Activated CD8-positive, alpha-beta memory T cell treated with anti-CD3 and anti-CD28 coated beads, Interleukin-2, amount 50 U/mL, for 1 hour (primary cell): ENCODE measurements around the gene MAIP1.

Experiments used
- DNase-seq: peaks from one replicate; pipeline ENCODE4 v3.0.0-alpha.2; 2020; ENCODE audit errors: extremely low read depth

MAIP1 gene

DNA sequence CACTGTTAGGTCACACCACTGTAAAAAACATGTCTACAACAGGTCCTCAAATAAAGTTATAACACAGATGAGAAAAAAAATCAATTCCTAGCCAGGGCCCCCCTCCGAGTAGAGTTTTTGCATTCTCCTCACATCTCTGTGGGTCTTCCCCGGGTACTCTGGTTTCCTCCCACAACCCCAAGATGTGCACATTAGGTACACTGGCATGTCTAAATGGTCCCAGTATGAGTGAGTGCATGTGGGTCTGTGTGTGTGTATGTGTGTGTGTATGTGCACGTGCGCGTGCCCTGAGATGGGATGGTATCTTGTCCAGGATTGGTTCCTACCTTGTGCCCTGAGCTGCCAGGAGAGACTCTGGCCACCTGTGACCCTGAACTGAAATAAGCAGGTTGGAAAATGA is 5.0 kb upstream of the MAIP1 start:
- no peak for DNase-seq

DNA sequence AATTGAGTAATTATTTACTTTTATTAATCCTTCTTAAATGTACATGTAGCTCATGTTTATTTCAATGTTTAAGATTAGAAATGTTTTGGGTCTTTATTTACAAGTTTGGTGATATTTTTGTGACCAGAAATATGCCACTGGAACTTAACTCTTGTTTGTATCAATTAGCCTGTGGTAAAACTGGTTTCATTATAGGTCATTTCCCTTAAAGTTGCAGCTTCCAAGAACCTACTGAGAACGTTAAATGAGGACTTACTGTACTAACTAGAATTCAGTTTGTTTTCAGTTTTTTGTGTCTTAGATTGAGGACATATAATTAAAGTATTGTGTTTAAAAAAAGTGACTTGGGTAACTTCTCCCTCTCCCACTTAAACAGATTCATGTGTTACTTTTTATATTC is 4.4 kb upstream of the MAIP1 start:
- no peak for DNase-seq

DNA sequence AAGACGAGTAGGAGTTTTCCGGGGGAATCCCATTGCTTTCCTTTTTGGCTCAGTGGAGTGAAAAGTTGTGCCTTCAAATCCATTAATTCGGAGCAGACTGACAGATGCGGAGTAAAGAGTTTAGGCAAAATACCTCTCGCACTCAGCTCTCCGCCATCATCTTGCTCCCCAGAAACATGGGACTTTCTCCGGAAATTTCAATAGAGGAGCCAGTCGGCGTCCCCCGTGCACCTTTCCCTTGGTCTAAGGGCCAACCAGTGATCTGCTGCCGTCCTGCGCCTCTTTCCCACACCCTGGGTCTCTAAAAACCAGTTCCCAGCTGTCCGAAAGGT is 409 bp upstream of the MAIP1 start:
- DNase-seq: no peak

DNA sequence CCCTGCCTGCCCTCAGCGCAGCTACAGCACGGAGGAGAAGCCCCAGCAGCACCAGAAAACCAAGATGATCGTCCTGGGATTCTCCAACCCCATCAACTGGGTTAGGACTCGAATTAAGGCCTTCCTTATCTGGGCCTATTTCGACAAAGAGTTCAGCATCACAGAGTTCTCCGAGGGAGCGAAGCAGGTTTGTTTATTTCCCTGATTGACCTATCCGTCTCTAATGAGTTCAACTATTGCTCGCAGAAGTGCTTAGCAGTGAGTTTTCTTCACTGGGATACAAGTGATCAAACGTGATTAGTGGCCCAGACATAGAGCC is 639 bp downstream of the MAIP1 start:
- DNase-seq: no peak

DNA sequence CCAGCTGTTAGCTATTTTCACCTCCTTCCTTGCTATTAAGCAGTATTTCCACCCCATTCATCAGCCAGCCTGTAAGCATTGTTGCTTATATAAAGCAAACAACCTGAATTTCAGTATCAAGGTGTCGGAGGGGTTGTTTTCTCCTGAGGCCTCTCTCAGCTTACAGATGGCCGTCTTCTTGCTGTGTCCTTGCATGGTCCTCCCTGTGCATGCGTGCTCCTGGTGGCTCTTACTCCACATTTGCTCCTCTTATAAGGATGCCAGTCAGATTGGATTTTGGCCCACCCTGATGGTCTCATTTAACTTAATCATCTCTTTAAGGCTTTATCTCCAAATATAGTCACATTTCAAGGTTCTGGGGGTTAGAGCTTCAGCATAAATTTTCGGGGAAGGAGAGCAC is 2.6 kb downstream of the MAIP1 start:
- DNase-seq: no peak

DNA sequence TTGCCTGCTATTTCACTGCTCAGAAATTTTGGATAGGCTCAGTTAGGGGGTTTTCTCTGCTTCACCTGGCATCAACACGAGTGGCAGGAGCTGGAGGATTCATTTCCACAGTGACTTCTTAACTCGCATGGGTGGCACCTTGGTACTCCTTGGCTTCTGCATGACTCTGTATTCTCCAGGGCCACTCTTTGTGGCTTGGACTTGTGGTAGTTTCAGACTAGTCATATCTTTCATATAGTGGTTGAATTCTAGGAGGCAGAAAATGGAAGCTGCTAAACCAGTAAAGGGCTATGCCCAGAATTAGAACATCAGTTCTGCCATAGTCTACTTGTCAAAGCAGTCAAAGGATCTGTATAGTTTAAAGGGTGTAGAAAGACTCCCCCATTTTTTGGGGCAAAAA is 6.8 kb downstream of the MAIP1 start:
- no peak for DNase-seq

DNA sequence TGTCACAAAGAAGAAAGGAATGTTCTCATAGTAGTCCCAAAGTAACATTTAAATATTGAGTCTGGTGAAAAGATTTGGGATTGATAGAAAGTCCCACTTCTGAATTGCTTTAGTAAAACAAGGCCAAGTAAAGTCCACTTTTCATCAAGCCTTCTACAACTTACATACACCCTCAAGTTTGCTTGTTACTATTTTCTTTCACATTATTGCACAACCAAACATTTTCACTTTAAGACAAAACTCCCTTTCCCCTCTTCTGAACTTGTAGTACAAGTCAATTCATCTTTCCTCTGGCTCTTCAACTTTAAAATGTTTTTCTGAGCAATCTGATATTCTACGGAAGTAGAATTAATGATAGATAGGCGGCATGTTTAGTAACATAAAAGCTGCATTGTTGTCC is 11.0 kb downstream of the MAIP1 start:
- DNase-seq: no peak

DNA sequence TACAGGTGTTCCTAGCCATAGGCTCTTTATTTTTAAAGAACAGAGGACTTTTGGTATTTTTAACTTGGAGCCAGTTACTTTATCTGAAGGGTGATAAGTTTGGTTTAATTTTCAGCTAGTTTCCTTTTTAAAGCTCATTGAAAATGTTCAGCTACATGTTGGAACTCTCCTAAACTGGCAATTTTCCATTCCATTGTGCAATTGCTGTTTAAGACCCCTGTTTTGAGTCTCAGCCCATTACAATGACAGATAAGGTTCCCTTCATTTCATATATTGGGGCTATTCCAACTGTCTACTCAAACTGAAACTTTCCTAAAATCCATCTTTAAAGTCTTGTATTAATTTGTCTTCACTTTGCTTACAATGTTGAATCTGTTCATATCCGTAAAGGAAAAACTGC is 11.6 kb downstream of the MAIP1 start:
- DNase-seq: no peak

DNA sequence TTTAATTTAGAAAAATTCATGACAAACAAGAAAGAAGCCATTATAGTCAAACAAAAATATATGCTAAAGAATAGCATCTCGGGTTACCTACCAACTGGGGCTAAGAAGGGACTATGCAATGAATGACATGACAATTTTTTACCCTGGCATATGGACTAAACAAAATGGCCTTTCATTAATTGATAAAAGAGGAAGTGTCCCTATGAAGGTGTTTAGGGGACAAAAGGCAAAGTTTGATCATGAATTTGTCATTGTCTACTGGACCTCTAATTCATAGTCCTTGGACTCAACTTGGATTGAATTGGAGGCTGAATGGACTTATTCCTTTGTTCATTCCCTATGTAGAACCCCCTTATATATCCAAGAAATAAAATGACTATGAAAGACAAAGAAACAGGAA is 12.7 kb downstream of the MAIP1 start:
- no peak for DNase-seq

DNA sequence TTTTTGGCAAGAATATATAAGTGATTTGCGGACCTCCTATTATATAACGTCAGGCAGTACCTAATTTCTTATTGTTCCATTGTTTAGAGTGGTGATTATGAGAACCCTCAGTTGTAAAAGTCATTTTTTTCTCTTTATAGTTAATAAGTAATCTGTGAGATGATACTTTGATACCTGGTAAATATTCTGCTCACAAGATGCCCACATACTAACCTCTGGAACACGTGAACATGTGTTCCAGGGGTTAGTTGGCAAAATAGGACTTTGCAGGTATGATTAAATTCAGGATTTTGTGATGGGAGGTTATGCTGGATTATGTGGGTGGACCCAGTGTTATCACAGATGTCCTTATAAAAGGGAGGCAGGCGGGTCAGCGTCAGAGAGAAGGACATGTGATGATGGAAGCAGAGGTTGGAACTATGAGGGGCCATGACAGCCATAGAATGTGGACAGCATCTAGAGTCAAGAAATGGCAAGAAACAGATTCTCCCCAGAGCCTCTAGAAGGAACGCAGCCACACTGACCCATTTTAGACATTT is 16.8 kb downstream of the MAIP1 start:
- DNase-seq: no peak

DNA sequence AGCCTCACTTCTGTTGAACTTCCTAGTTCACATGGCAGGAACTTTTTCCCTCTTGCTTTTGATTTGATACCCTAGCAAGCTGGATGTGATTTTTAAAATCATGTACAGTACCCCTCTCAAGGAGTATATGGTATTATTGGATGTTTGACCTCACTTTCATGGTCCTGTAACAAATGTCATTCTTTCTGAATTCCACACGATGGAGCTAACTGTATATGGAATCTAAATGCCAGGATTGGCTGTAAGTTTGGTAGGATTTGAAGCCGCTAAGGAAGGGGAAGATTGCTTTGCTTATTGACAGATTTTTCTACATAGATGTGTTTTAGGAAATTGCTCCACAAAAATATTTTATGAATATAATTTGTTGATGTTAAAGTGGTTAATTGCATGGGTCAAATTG is 18.3 kb downstream of the MAIP1 start:
- DNase-seq: no peak

DNA sequence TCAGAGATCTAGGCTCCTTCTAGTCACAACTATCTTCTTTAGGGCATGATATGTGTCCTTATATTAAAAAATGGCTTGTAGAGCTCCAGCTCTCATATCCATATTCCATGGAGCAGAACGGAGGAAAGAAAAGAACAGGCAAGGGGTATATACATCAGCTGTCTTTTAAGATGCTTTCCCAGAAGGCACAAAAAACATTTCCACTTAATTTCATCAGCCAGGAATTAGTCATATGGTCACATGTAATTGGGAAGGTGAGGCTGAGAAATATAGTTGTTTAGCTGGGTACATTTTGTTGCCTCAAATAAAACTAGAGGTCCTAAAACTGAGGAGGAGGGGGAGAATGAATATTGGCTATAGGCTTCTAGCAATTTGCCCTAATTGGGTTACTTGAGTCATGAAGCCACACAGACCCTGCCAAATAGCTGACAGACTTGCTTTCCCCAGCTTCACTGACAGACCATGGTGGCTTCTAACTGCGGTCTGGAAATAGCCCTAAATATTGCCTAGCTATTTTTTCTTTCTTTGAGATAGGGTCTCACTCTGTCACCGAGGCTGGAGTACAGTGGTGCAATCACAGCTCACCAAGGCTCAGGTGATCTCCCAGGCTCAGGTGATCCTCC is 20.0 kb downstream of the MAIP1 start:
- DNase-seq: no peak

DNA sequence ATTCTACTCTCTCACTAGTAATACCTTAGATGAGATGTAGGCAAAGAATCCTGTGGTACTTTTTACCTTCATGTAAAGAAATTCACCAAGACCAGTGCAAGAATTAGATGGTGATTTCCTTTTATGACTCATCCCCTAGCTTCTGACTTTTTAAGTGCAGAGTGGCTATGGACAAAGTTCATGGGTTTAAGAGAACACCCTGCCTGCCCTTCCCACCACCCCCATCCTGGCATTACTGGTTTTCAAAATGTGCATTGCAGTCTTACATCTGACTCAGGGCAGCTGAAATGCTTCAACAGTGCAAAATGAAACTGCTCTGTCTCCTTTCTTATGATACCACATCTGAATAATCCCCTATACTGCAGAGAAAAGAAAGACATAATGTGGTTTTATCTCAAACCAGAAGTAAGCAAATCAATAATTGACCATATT is 22.6 kb downstream of the MAIP1 start:
- no peak for DNase-seq

DNA sequence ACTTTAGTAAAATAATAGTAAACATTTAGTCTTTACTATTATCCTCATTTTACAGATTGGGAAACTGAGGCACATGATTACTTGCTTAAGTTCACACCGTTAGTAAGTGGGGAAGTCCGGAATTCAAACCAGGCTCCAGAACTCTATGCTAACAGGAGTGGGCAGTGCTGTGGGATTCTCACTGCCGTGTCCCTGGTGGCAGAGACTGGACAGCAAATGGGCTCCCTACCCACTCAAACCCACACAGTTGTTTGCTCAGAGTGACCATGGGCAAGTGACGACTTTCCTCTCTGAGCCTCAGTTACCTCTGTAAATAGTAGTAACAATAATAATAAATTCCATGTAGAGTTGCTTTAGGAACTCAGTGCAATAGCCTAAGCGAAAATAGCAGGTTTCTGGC is 24.0 kb downstream of the MAIP1 start:
- no peak for DNase-seq

DNA sequence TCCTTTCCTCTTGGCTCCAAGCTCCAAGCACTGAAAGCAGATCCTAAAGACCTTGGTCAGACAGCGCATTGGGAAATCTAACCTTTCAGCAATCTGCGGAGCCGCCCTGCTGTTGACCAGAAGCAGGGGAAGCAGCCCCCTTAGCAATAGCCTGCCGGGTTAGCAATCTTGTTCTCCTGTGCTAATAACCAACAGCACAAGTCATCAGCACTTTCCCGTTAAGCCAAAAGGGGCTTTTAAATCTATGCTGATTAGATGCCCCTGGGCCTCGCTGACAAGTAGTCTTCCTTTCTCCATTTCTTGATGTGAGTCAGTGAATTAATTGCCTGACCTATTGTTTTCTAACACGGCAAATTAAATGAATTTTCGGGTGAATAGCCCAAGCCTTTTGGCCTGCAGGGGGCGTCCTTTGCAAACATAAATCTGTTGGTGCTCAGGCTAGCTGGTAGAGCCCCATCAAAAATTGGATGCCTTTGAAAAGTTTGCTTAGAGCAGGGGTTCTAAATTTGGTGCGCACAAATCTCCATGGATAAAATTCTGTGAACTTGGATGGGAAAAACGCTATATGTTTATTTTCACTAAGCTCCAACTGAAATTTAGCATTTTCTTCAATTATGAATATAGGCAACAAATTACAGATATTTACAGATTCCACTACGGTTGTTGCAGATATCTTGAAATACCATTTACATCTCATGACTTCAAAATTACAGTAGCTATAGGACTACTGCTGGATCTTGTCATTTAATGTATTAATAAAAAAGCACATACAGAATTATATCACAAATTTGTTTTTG is 24.6 kb downstream of the MAIP1 start:
- DNase-seq: peak; percentile 60

DNA sequence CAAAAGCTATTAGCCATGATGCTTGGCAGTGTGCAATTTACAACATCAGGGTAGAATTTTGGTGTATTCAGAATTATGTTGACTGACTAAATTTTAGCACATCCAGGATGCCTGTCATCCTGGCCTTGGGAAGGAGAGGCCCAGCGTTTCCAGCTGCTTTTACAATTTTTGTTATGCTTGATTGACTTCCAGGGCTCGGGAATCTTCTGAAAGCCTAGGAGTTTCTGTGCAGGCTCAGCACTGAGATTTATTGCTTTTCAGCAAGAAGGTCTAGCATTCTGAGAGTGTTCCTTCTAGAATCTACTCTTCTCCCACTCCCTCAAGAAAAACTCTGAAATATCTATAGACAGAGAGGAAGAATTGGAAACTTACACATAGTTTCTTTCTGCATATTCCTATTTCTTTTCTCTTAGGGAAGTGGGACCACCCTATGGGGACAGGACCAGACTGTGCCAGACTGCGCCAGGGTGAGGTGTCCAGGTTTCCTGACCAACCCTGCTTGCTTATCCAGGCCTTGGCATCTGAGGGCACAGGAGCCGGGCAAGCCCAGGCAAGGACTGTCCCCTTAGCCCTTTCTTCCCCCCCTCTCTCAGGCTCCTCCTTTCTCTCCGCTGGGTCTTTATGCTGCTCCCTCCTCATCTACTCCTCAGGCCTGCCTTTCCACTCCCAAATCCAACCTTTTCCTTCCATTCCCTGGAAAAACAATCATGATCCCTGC is 26.9 kb downstream of the MAIP1 start:
- no peak for DNase-seq

DNA sequence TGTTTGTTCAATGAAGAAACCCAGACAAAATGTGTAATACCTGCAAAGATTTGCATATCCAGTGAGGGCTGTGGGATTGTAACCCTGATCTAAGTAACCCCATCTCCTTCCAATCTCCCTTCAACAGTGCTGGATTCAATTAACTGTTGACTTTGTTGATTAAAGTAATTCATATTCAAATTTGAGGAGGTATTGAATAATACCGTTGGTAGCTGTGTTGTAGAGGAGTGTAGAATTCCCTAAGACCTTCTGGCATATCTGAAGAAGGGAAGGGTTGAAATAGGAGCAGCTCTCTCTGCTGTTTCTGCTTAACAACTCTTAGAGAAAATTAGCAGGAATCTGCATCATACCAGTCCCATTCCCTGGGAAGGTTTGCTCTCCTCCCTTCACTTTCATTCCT is 28.2 kb downstream of the MAIP1 start:
- DNase-seq: no peak

DNA sequence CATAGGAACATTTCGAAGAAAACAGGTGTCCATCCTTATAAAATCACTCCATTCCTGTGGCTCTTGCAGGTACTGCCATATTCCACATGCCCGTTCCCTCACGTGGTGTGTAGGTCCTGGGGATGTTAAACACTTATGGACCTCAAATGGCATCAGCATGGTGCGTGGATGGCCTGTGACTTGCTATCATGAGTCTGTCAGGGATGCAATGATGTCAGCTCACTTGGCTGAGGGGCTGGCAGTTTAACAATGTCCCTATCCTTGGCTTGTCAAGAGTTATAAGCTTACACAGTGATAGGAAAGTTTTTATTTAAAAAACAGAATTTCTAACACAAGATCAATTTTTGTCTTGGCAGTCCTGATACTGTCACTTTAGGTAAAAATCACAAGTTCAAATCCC is 28.8 kb downstream of the MAIP1 start:
- DNase-seq: no peak

DNA sequence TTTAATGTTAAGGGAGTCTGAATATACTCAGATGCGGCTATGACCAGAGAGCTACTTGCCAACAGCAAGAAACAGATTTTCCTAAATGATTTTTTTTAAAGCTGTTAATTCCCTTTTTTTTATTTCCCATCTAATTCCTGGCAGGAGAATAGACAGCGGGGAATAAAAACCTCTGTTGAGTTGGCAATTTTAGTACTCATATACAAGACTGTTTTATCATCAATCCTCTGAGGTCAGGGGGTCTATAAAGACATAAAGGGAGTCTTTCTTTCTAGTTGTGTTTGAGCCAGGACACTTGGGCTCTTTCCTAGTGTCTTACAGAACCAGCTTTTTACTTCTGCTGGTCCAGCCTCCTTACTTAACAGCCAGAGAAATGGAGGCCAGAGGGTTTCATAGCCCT is 29.4 kb downstream of the MAIP1 start:
- DNase-seq: no peak

DNA sequence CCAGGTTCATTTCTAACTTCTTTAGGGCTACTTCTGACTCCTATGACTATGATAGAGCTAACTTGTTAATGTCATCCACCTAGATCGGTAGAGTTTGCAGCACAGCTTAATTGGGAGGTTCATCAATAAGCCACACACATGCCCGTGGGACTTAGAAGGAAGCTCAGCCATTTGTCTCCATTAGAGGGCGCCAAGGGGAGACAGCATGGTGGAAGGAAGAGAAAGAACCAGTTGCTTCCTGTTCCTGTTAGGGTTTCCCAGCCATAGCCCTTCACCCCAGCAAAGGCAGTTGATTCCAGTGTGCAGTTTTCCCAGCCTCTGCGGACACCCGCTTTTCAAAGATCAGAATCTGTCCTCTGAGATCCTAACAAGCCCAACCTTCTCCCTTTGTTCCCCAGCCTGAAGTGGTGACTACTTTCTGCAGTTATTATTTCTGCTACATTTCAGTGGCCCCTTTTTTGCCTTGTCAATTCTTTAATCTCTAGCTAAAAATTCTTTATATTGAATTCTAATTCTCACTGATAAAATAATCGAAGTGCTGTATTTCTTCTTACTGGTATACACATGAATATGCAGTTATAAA is 30.3 kb downstream of the MAIP1 start:
- DNase-seq: peak; percentile 1

DNA sequence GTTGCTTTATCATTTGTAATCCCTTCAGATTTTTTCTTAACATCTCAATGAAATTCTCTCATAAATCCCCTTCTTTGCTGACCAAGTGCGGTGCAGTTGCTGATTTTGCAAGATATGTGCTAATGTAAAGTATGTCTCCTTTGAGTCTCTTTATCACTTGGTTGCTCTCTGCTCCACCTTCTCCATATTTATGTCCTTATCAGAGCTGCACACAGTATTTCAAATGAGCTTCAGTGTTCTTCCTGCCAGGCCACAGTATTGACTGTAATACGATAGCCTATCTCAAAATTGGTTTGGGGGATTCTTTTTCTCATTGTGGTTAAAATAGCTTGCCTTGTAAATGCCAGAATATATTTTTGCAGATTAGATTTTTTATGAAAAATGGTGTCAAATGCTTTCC is 32.2 kb downstream of the MAIP1 start:
- DNase-seq: no peak

DNA sequence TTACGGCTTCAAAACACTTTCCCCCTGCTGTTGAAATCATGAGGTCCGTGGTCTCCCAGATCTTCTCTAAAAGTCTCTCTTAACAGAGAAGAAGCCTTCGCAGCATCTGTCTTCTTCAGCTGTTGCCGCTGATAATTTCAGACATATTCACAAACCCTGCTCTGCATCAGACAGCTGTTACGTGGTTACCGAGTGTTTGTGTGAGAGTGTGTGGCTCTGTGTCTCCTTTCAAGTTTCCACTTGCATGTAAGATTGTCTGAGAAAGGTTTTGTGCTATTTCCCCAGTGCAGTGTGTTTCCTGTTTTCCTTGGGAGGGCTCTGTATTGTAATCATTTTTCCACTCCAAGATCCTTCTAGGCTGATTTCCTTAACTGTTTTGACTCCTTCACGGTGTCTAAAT is 32.8 kb downstream of the MAIP1 start:
- DNase-seq: no peak

DNA sequence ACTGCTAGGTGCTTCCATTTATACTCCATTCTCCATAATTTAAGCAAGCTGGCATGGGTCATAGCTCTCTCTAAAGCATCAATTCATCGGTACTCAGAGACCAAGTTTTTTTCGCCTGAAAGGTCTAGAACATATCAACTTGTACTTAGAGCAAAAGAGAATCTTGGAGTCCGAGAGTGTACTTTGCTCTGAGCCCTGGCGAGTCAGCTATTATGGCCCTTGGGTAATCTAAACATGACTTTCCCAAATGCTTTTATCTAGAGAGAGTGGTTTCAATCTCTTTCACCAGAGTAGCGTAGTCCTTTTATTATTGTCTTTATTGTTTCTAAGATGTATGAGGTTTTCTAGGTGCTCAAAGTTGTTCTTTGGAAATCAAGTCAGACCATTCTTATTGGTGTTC is 34.4 kb downstream of the MAIP1 start:
- DNase-seq: no peak
